ENCODE results near the gene PRRC2A.

The PRRC2A gene

GRCh38 chr6:31622684-31623091 lies 2.2 kb downstream of the PRRC2A start:
- DNase-seq (ENCODE audit: low read depth, low spot score): peak; percentile 56

GRCh38 chr6:31624070-31624469 lies 3.6 kb downstream of the PRRC2A start:
- DNase-seq (ENCODE audit: low read depth, low spot score): no peak

- DNase-seq (ENCODE audit: low read depth, low spot score): no peak
These were observed 6.4 kb downstream of the PRRC2A start for GRCh38 chr6:31626952-31627351.

GRCh38 chr6:31627690-31628287 lies 7.3 kb downstream of the PRRC2A start:
- no peak for DNase-seq (ENCODE audit: low read depth, low spot score)

GRCh38 chr6:31629014-31629413 lies 8.5 kb downstream of the PRRC2A start:
- no peak for DNase-seq (ENCODE audit: low read depth, low spot score)

- no peak for DNase-seq (ENCODE audit: low read depth, low spot score)
These were observed 9.8 kb downstream of the PRRC2A start for GRCh38 chr6:31630177-31630934.

GRCh38 chr6:31631209-31631608 lies 10.7 kb downstream of the PRRC2A start:
- no peak for DNase-seq (ENCODE audit: low read depth, low spot score)

GRCh38 chr6:31631681-31632278 lies 11.3 kb downstream of the PRRC2A start:
- no peak for DNase-seq (ENCODE audit: low read depth, low spot score)

GRCh38 chr6:31632279-31632946 lies 11.9 kb downstream of the PRRC2A start:
- no peak for DNase-seq (ENCODE audit: low read depth, low spot score)

GRCh38 chr6:31633447-31633846 lies 12.9 kb downstream of the PRRC2A start:
- no peak for DNase-seq (ENCODE audit: low read depth, low spot score)

GRCh38 chr6:31634131-31634530 lies 13.6 kb downstream of the PRRC2A start:
- DNase-seq (ENCODE audit: low read depth, low spot score): no peak

GRCh38 chr6:31634969-31635575 lies 14.6 kb downstream of the PRRC2A start:
- no peak for DNase-seq (ENCODE audit: low read depth, low spot score)

GRCh38 chr6:31636698-31637596 lies 16.4 kb downstream of the PRRC2A start:
- no peak for DNase-seq (ENCODE audit: low read depth, low spot score)

GRCh38 chr6:31639043-31639442 lies 18.5 kb downstream of the PRRC2A start:
- DNase-seq (ENCODE audit: low read depth, low spot score): no peak

- no peak for DNase-seq (ENCODE audit: low read depth, low spot score)
These were observed 18.9 kb downstream of the PRRC2A start for GRCh38 chr6:31639449-31639861.

- no peak for DNase-seq (ENCODE audit: low read depth, low spot score)
These were observed 20.1 kb downstream of the PRRC2A start for GRCh38 chr6:31640612-31641011.

GRCh38 chr6:31641370-31641769 lies 20.9 kb downstream of the PRRC2A start:
- no peak for DNase-seq (ENCODE audit: low read depth, low spot score)

- no peak for DNase-seq (ENCODE audit: low read depth, low spot score)
These were observed 22.5 kb downstream of the PRRC2A start for GRCh38 chr6:31642798-31643570.

GRCh38 chr6:31643818-31644454 lies 23.4 kb downstream of the PRRC2A start:
- no peak for DNase-seq (ENCODE audit: low read depth, low spot score)

- no peak for DNase-seq (ENCODE audit: low read depth, low spot score)
These were observed 24.8 kb downstream of the PRRC2A start for GRCh38 chr6:31645325-31645724.

Measured in ELF-1 (cell line).